K562 (cell line): Measurements from ENCODE around the gene L3MBTL1. TPM values are rescaled to one million over a fixed set of nuclear protein-coding genes. Genes with fewer than 3 reads are reported as not detected.

ENCODE experiments used
- ATAC-seq: fragments of 200-7000 bp; cut with Tn5 transposase; 3 replicates; pipeline ENCODE4 v1.9.1; 2020; ENCODE audit warnings: moderate library complexity
- BruUV-seq: library from RNA; stranded (reverse); fragments of 400-500 nt; replicated peaks from 2 replicates; lab custom pipeline; 2021; lab: Mats Ljungman, UMichigan
- CTCF ChIA-PET: fragments of 300-600 bp; formaldehyde crosslinking; extraction: SDS; loops from one replicate; lab custom pipeline; 2021; ENCODE audit warnings: low intra/inter-chr PET ratio; lab: Yijun Ruan, JAX
- POLR2A ChIA-PET: fragments of 300-600, 350-650 bp; sonication (Branson Sonifier 250); formaldehyde crosslinking; extraction: SDS; loops from one replicate; lab custom pipeline; 2021; ENCODE audit warnings: antibody characterized with exemption, inconsistent platforms; lab: Yijun Ruan, JAX
- DNase-seq, 4 experiments: peaks; one replicate each; pipeline versions ENCODE4 v3.0.0 to v3.0.0-alpha.2; 2011 to 2018; ENCODE audit warnings: low spot score in 3 of 4, mixed read lengths in 3 of 4; ENCODE audit errors: extremely low read depth in 1 of 4
- FAIRE-seq: peaks from 2 replicates; lab custom pipeline; 2011; peaks lifted over from hg19 to GRCh38; lab: Jason Lieb, UNC
- H2AFZ ChIP-seq: 2 replicates; pipeline ENCODE4 v1.6.0; 2011; ENCODE audit warnings: low read depth, low read length, control low read depth, inconsistent platforms
- H3K27ac ChIP-seq: fragments of 200-600 bp; 3 replicates; pipeline ENCODE4 v1.8.0; 2011; ENCODE audit warnings: low read depth, mild to moderate bottlenecking, control low read depth, inconsistent platforms, low read length, moderate library complexity, mixed read lengths; ENCODE audit errors: extremely low read depth
- H3K27me3 ChIP-seq, 2 experiments: fragments of 300-600 bp in 1 of 2; 2 replicates in 1 of 2; 3 replicates in 1 of 2; pipeline versions ENCODE4 v1.6.0 to v1.8.0; 2011; ENCODE audit warnings: inconsistent platforms in 2 of 2, low read length in 2 of 2, mild to moderate bottlenecking in 1 of 2, mixed read lengths in 1 of 2, moderate library complexity in 1 of 2; ENCODE audit not compliant: control insufficient read depth in 2 of 2, insufficient read depth in 2 of 2
- H3K36me3 ChIP-seq: fragments of 300-600 bp; 3 replicates; pipeline ENCODE4 v1.8.0; 2011; ENCODE audit warnings: mild to moderate bottlenecking, low read length, inconsistent platforms; ENCODE audit not compliant: control insufficient read depth, insufficient read depth
- H3K4me1 ChIP-seq, 2 experiments: fragments of 200-600 bp in 1 of 2; replicated peaks in 1 of 2; 2 replicates in 1 of 2; 3 replicates in 1 of 2; pipeline versions ENCODE4 v1.5.1 to v1.8.0; 2011; ENCODE audit warnings: inconsistent platforms in 2 of 2, low read length in 2 of 2, mild to moderate bottlenecking in 1 of 2, mixed read lengths in 1 of 2, moderate library complexity in 1 of 2; ENCODE audit not compliant: control insufficient read depth in 2 of 2, insufficient read depth in 2 of 2
- H3K4me2 ChIP-seq: 2 replicates; pipeline ENCODE4 v1.6.1; 2011; ENCODE audit warnings: low read length, control low read depth, inconsistent platforms, mixed read lengths; ENCODE audit not compliant: insufficient read depth
- H3K4me3 ChIP-seq: fragments of 200-600 bp; sonication (generic), shearing (Covaris generic); 2 replicates; pipeline ENCODE4 v1.5.1; 2016; ENCODE audit warnings: control low read depth, inconsistent platforms
- H3K79me2 ChIP-seq: fragments of 200-600 bp; 3 replicates; pipeline ENCODE4 v1.8.0; 2011; ENCODE audit warnings: low read length, inconsistent platforms; ENCODE audit not compliant: control insufficient read depth, insufficient read depth
- H3K9ac ChIP-seq, 2 experiments: 2 replicates each; pipeline versions ENCODE4 v1.6.0 to v1.6.1; 2011; ENCODE audit warnings: low read depth in 2 of 2, low read length in 2 of 2, control low read depth in 1 of 2, inconsistent platforms in 1 of 2, mild to moderate bottlenecking in 1 of 2, mixed read lengths in 1 of 2; ENCODE audit not compliant: insufficient read depth in 1 of 2
- H3K9me1 ChIP-seq: one replicate; pipeline ENCODE4 v1.6.0; 2011; ENCODE audit warnings: inconsistent platforms, mild to moderate bottlenecking, low read length, moderate library complexity; ENCODE audit not compliant: control insufficient read depth, insufficient read depth
- H3K9me3 ChIP-seq: replicated peaks from 2 replicates; pipeline ENCODE4 v1.5.1; 2011; ENCODE audit warnings: low read depth, low read length, inconsistent platforms; ENCODE audit not compliant: control insufficient read depth, insufficient read depth
- H4K20me1 ChIP-seq: replicated peaks from 2 replicates; pipeline ENCODE4 v1.6.1; 2011; ENCODE audit warnings: low read length, inconsistent platforms, mixed read lengths; ENCODE audit not compliant: control insufficient read depth, insufficient read depth
- DEAF1 ChIP-seq: fragments of 450-650 bp; formaldehyde crosslinking; IDR thresholded peaks from 2 replicates; pipeline ENCODE4 v1.4.0; 2020; ENCODE audit warnings: mild to moderate bottlenecking, moderate library complexity
- ELF1 ChIP-seq: fragments of 200-800 bp; sonication (Bioruptor generic); IDR thresholded peaks from 2 replicates; pipeline ENCODE4 v1.6.1; 2016; ENCODE audit warnings: missing genetic modification characterization, missing compliant biosample characterization
- FOSL1 ChIP-seq: fragments of 200-800 bp; sonication (Bioruptor generic); conservative IDR thresholded peaks from 2 replicates; pipeline ENCODE4 v1.6.1; 2016; ENCODE audit warnings: missing genetic modification characterization, missing compliant biosample characterization
- HINFP ChIP-seq: fragments of 450-650 bp; conservative IDR thresholded peaks from 2 replicates; pipeline ENCODE4 v1.6.1; 2016; ENCODE audit warnings: missing genetic modification characterization, low read depth, mild to moderate bottlenecking, control low read depth, missing compliant biosample characterization
- HMGXB4 ChIP-seq: sonication (generic); formaldehyde crosslinking; IDR thresholded peaks from 2 replicates; pipeline ENCODE4 v1.8.1; 2023; ENCODE audit warnings: mild to moderate bottlenecking, missing genetic modification reagents
- NCOA1 ChIP-seq: fragments of 450-650 bp; IDR thresholded peaks from 2 replicates; pipeline ENCODE4 v1.6.1; 2016; ENCODE audit warnings: low read depth
- NUFIP1 ChIP-seq: fragments of 450-650 bp; IDR thresholded peaks from 2 replicates; pipeline ENCODE4 v1.6.1; 2018; ENCODE audit not compliant: partially characterized antibody
- RHOXF2B ChIP-seq: fragments of 250-450 bp; sonication (Bioruptor Pico); conservative IDR thresholded peaks from 2 replicates; pipeline ENCODE4 v1.5.1; 2021
- SNIP1 ChIP-seq: fragments of 450-650 bp; IDR thresholded peaks from 2 replicates; pipeline ENCODE4 v1.7.1; 2017; ENCODE audit warnings: low read depth, mild to moderate bottlenecking
- SRF ChIP-seq, 2 experiments: fragments of 250-450, 450-650 bp in 1 of 2; sonication (Bioruptor Pico) in 1 of 2; sonication (generic) in 1 of 2; formaldehyde crosslinking; IDR thresholded peaks; 2 replicates each; pipeline versions ENCODE4 v1.5.0 to v1.5.1; 2020 to 2022; ENCODE audit warnings: mild to moderate bottlenecking in 1 of 2, missing genetic modification reagents in 1 of 2
- ZNF274 ChIP-seq: IDR thresholded peaks from 2 replicates; pipeline ENCODE4 v1.6.1; 2011; ENCODE audit warnings: low read depth, mild to moderate bottlenecking, low read length, moderate library complexity, borderline replicate concordance
- ZNF311 ChIP-seq: fragments of 250-450 bp; sonication (Bioruptor Pico); IDR thresholded peaks from 2 replicates; pipeline ENCODE4 v1.4.0; 2020; ENCODE audit warnings: mild to moderate bottlenecking, moderate library complexity
- ZNF609 ChIP-seq: sonication (generic); formaldehyde crosslinking; IDR thresholded peaks from 2 replicates; pipeline ENCODE4 v1.8.1; 2023; ENCODE audit warnings: missing genetic modification reagents, mild to moderate bottlenecking, borderline replicate concordance
- WGBS: fragments of 100-300 bp; shearing (Covaris generic); methylation state at CpG from one replicate; pipeline ENCODE4 v1.1.6; 2016; ENCODE audit warnings: low coverage, mixed read lengths; ENCODE audit not compliant: insufficient coverage; ENCODE audit errors: missing lambda C conversion rate; 5-methylcytosine and 5-hydroxymethylcytosine counted together
- in situ Hi-C: fragments of 300-500 bp; cut with MboI; formaldehyde crosslinking; loops from 4 replicates; pipeline ENCODE4 v1.15.0; 2018; ENCODE audit warnings: inconsistent platforms, mixed read lengths
- intact Hi-C: fragments of 100-400 bp; cut with micrococcal nuclease; formaldehyde crosslinking; loops from 2 replicates; pipeline ENCODE4 v1.14.2; 2022
- polyA plus RNA-seq, 8 experiments: library from polyadenylated mRNA; depleted of rRNA in 4 of 8; stranded (reverse) in 5 of 8; unstranded in 3 of 8; fragments of >200 nt; fragmentation: Nextera tagmentation in 2 of 8; fragmentation: Illumina TruSeq in 1 of 8; extraction: Ambion mirVana in 2 of 8; extraction: Trizol in 1 of 8; gene quantifications; 2 replicates each; pipeline versions ENCODE4 v1.2.1 to v1.2.3, GENCODE V29; 2011 to 2014; ENCODE audit warnings: inconsistent platforms in 1 of 8, missing spikeins in 1 of 8
- total RNA-seq, 7 experiments: library from RNA; depleted of rRNA in 6 of 7; stranded (reverse); fragments of >200 nt in 6 of 7; fragmentation: Illumina TruSeq in 2 of 7; extraction: Trizol in 2 of 7; gene quantifications; 2 replicates each; pipeline versions ENCODE4 v1.2.1 to v1.2.3, GENCODE V29; 2011 to 2021; ENCODE audit warnings: low replicate concordance in 1 of 7

The L3MBTL1 gene
- total and polyA plus RNA-seq, 9 of the 15 experiments (the other 6 are each of a cell fraction or from before 2014, with no cell fraction given) = 0.77 to 10.0 (median 4.4) TPM

GRCh38 chr20:43568706-43569105, 61.2 kb downstream of the L3MBTL1 start:
- POLR2A ChIA-PET = interaction anchor here (0.8 to 4.1 kb wide), 8 partner anchors 9 to 106 kb away, joined by 3 to 24 read pairs (median 4); partner anchors contain the start of gene SGK2
- H2AFZ ChIP-seq = no peak overlapping the region
- no peak overlapping the region for H3K27ac ChIP-seq
- H3K9me3 ChIP-seq = no peaks in the 10 kb centered on the region; the same call in 1 of the 2 replicates
- BruUV-seq = no TSS peak
- no peak overlapping the region for H3K4me3 ChIP-seq
- FAIRE-seq = no peak
- H3K79me2 ChIP-seq = no peaks in the 10 kb centered on the region
- H3K4me1 ChIP-seq = peaks cover 0 to 9% of the 10 kb centered on the region in 2 experiments; a peak in 2 of 5 replicates
- H3K27me3 ChIP-seq = no peaks in the 10 kb centered on the region
- DNase-seq = no peak
- no peak overlapping the region for H3K9ac ChIP-seq
- in situ Hi-C loops = no loop called here
- intact Hi-C loops = no loop called here
- H3K9me1 ChIP-seq = no peaks in the 10 kb centered on the region
- CTCF ChIA-PET = no interaction called here
- no peak overlapping the region for H3K4me2 ChIP-seq
- 45% methylated on average over 4 of the region's 4 CpGs for WGBS
- H3K36me3 ChIP-seq = no peaks in the 10 kb centered on the region
- no peaks in the 10 kb centered on the region for H4K20me1 ChIP-seq
- ATAC-seq = no peak
- TF ChIP-seq ZNF609 (CRISPR knock-in tag) (no peak), HINFP (tag) (no peak), SNIP1 (no peak), SRF (CRISPR knock-in tag; IDR thresholded peaks at IDR 0.05) (no peak), ELF1 (tag) (no peak), NCOA1 (no peak), RHOXF2B (no peak), ZNF311 (no peak), ZNF274 (no peak), NUFIP1 (no peak), FOSL1 (tag) (no peak), DEAF1 (CRISPR knock-in tag) (no peak), HMGXB4 (CRISPR knock-in tag) (no peak)
